Renal cortical epithelial cell (primary cell): ENCODE data around the gene CTU2. TPM values are rescaled to one million over a fixed set of nuclear protein-coding genes. Genes with fewer than 3 reads are reported as not detected.

Source experiments
- DNase-seq: peaks from one replicate; pipeline ENCODE4 v3.0.0-alpha.2; 2011; ENCODE audit warnings: low read depth
- total RNA-seq: library from RNA; depleted of rRNA; stranded (reverse); fragments of >200 nt; gene quantifications from 2 replicates; pipeline ENCODE4 v1.2.3, GENCODE V29; 2014

Gene CTU2
- total RNA-seq, 1 donor from 2014 or later = 5.6 TPM

GRCh38 chr16:88743693-88744576, 37.6 kb downstream of the CTU2 start:
- peak; percentile 27 for DNase-seq

GRCh38 chr16:88744577-88745521, 38.5 kb downstream of the CTU2 start:
- DNase-seq = no peak

- no peak for DNase-seq
Measured at GRCh38 chr16:88746506-88746905, 40.2 kb downstream of the CTU2 start.

GRCh38 chr16:88747588-88748301, 41.4 kb downstream of the CTU2 start:
- no peak for DNase-seq

- no peak for DNase-seq
Measured at GRCh38 chr16:88748364-88748763, 42.1 kb downstream of the CTU2 start.

GRCh38 chr16:88749358-88749757, 43.1 kb downstream of the CTU2 start:
- DNase-seq = no peak

GRCh38 chr16:88750854-88751253, 44.6 kb downstream of the CTU2 start:
- no peak for DNase-seq

GRCh38 chr16:88752386-88753002, 46.2 kb downstream of the CTU2 start:
- DNase-seq = no peak

GRCh38 chr16:88753191-88753590, 46.9 kb downstream of the CTU2 start:
- DNase-seq = no peak

- no peak for DNase-seq
Measured at GRCh38 chr16:88753602-88754001, 47.3 kb downstream of the CTU2 start.

- DNase-seq = no peak
Measured at GRCh38 chr16:88754109-88754911, 48.0 kb downstream of the CTU2 start.

- DNase-seq = peak; percentile 32
Measured at GRCh38 chr16:88754912-88755744, 48.8 kb downstream of the CTU2 start.

- DNase-seq = no peak
Measured at GRCh38 chr16:88755745-88756443, 49.6 kb downstream of the CTU2 start.

GRCh38 chr16:88758227-88758943, 52.1 kb downstream of the CTU2 start:
- peak; percentile 52 for DNase-seq

- no peak for DNase-seq
Measured at GRCh38 chr16:88758944-88759244, 52.6 kb downstream of the CTU2 start.

GRCh38 chr16:88759245-88759975, 53.1 kb downstream of the CTU2 start:
- no peak for DNase-seq

- no peak for DNase-seq
Measured at GRCh38 chr16:88759976-88760350, 53.7 kb downstream of the CTU2 start.
